Mammary epithelial cell (primary cell): ENCODE measurements around the gene DACT2.

Experiments
- CTCF ChIP-seq, 2 donors: IDR thresholded peaks in 1 of 2; conservative IDR thresholded peaks in 1 of 2; 2 replicates each; pipeline ENCODE4 v1.5.1; 2011 to 2012; ENCODE audit warnings: inconsistent platforms in 2 of 2, low read length in 2 of 2, mild to moderate bottlenecking in 2 of 2, control low read depth in 1 of 2, low read depth in 1 of 2; ENCODE audit not compliant: insufficient read depth in 1 of 2; ENCODE audit errors: extremely low read depth in 1 of 2
- EZH2 ChIP-seq: IDR thresholded peaks from 2 replicates; pipeline ENCODE4 v1.6.1; 2012; ENCODE audit warnings: low read length, inconsistent platforms, borderline replicate concordance

- TF ChIP-seq CTCF (conservative IDR thresholded peaks at IDR 0.05 in 1 of 2, IDR thresholded peaks at IDR 0.05 in 1 of 2; ENCODE audit: extremely low read depth in 1 of 2, insufficient read depth in 1 of 2, low read depth in 1 of 2, low read length in 2 of 2) (no peak), EZH2 (no peak)
Observed at GRCh38 chr6:168344338-168344737, 24.8 kb upstream of the DACT2 start.
